Measurements from ENCODE around the gene WARS2. TPM values are rescaled to one million over a fixed set of nuclear protein-coding genes. Genes with fewer than 3 reads are reported as not detected.

The WARS2 gene
- total RNA-seq, 2 donors from 2014 or later = 18.5 to 21.6 TPM

DNA sequence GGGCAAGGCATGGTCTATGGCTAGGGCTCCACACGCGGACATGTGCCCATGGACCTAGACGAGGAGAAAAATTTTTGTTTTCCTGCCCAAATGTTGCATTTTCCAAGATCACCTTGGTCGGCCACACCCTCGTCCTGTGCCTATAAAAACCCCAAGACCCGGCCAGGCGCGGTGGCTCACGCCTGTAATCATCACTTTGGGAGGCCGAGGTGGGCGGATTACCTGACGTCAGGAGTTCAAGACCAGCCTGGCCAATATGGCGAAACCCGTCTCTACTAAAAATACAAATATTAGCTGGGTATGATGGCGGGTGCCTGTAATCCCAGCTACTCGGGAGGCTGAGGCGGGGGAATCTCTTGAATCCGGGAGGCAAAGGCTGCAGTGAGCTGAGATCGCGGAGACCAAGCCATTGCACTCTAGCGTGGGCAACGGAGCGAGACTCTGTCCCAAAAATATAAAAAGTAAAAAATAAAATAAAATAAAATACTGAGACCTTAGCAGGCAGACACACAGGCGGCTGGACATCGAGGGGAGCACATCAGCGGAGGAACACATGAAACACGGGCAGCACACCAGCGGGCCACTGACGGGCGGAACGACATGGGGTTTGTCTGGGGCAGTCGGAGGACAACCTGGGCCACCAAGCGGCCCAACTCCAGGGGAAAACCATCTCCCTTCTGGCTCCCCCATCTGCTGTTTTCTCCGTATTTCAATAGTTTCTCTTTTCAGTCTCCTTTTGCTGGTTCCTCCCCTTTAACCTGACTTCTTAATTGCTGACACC, 91.6 kb downstream of the WARS2 start:
- Mint-ChIP-seq H3K9me3 (peaks cover 6% of the 10 kb centered on the region), H3K4me1 (no peaks in the 10 kb centered on the region), H3K27ac (no peak overlapping the region), H3K27me3 (no peaks in the 10 kb centered on the region), H3K36me3 (ENCODE audit: low read depth) (peaks cover 24% of the 10 kb centered on the region), H3K4me3 (no peak overlapping the region)
- ATAC-seq (replicated peaks) = no peak

DNA sequence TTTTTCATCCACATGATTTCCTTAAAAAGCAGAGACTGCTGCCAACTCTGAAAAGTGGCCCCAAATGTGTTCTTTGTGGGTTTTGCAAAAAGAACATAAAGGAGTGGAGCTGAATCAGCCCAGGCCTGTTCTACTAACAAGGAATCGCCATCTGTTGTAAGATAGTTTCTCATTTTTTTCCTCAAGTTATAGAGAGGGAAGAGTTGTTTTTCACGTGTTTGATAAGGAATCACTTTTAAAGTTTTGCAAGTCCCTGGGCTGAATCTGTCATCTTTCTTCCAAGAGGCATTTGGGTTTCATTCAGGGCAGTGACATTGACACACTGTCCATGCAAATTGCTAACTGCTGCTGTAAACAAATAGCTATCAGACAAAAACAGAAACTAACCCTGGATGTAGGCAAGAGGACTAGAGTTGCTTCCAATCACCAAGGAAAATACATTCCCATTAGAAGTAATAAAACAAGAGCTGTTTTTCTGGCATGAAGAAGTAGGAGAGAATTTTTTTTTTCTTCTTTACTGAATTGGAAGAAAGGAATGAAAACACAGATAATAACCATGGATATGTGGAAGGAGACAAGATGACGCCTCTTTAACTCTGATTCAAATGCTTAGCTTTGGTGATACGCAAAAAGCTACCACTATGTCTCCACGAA, 93.5 kb downstream of the WARS2 start:
- no peak for ATAC-seq (replicated peaks)
- no peak overlapping the region for H3K27ac Mint-ChIP-seq
- H3K36me3 Mint-ChIP-seq (ENCODE audit: low read depth) = peaks cover 43% of the 10 kb centered on the region
- H3K9me3 Mint-ChIP-seq = peaks cover 6% of the 10 kb centered on the region
- no peaks in the 10 kb centered on the region for H3K4me1 Mint-ChIP-seq
- H3K4me3 Mint-ChIP-seq = no peak overlapping the region
- no peaks in the 10 kb centered on the region for H3K27me3 Mint-ChIP-seq

DNA sequence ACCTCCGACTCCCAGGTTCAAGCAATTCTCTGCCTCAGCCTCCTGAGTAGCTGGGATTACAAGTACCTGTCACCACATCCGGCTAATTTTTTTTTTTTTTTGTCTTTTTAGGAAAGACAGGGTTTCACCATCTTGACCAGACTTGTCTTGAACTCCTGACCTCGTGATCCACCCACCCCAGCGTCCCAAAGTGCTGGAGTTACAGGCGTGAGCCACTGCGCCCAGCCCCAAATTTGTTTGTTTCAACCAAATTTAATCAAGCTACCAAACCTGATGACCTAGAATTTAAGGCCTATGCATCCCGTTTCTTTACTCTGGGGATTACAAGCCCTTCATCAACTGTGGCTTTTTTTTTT, 94.0 kb downstream of the WARS2 start:
- H3K36me3 Mint-ChIP-seq (ENCODE audit: low read depth) = peaks cover 44% of the 10 kb centered on the region

DNA sequence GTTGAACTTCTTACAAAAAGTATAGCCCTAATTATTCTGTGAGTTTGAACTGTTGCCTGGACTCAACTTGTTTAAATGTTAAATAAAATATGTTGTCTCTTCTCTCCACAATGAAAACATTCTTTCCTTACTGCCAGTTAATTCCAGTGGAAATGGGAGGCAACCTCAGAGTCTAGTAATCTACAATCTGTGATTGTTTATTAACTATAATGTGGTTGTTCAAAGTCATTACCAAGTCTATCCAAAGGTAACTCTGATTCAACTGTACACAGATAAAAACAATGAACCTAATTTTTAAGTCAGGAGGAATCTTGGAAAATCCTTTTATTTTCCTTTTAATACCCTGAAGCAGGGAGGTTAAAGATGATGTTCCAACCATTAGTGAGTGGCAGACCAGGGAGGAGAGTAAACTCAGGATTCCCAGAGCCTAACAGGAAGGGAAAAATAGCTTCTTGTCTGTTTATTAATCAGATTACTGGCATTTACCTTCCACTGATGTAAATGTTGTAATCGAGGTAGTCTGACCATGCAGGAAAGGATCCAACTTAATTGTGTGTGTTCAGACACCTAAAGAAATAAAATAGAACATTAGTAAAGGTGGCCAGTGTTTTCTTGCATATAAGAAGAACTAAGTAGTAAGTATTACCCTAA, 95.2 kb downstream of the WARS2 start:
- H3K4me1 Mint-ChIP-seq = no peaks in the 10 kb centered on the region
- no peak for ATAC-seq (replicated peaks)
- peaks cover 48% of the 10 kb centered on the region for H3K36me3 Mint-ChIP-seq (ENCODE audit: low read depth)
- no peaks in the 10 kb centered on the region for H3K27me3 Mint-ChIP-seq
- H3K9me3 Mint-ChIP-seq = peaks cover 6% of the 10 kb centered on the region
- H3K4me3 Mint-ChIP-seq = no peak overlapping the region
- no peak overlapping the region for H3K27ac Mint-ChIP-seq

More for the DNA sequence above, 94.0 kb downstream of the WARS2 start:
- Mint-ChIP-seq H3K9me3 (peaks cover 6% of the 10 kb centered on the region), H3K4me1 (no peaks in the 10 kb centered on the region), H3K4me3 (no peak overlapping the region), H3K27me3 (no peaks in the 10 kb centered on the region), H3K27ac (no peak overlapping the region)
- ATAC-seq (replicated peaks) = no peak

DNA sequence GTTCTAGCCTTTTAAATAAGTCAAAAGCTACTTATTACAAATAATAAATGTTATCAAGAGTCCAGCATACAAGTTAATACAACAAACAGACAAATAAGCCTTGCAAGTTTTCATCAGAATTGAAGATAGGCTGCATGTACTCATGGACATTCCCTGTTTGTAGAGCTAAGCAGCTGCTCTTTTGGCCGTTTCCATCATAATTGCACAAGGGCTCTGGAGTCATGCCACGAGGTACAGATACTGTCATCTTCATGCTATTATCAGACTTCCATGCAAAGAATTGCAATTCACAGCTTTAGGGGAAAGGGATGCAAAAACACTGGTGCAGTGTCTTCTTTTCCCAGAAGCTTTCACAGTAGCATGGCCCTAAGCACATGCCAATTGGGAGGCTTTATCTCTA, 99.5 kb downstream of the WARS2 start:
- Mint-ChIP-seq H3K27me3 (no peaks in the 10 kb centered on the region), H3K4me1 (no peaks in the 10 kb centered on the region), H3K36me3 (ENCODE audit: low read depth) (peaks cover 82% of the 10 kb centered on the region), H3K9me3 (no peaks in the 10 kb centered on the region), H3K27ac (no peak overlapping the region), H3K4me3 (no peak overlapping the region)
- no peak for ATAC-seq (replicated peaks)

DNA sequence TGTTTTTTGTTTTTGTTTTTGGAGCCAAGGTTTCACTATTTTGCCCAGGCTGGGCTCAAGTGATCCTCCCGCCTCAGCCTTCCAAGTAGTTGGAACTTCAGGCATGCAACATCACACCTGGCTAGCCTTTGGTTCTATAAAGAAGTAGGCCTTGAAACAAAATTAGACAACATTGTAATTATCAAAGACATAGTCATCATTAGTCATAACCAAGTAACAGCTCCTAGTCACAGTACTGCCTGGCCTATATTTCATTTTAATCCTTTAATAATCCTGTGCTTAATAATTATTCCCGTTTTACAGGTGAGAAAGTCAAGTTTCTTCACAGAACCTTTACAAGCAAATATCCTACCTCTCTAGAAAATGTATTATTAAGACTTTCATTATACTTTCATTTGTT, 100.0 kb downstream of the WARS2 start:
- peaks cover 80% of the 10 kb centered on the region for H3K36me3 Mint-ChIP-seq (ENCODE audit: low read depth)
- no peak overlapping the region for H3K4me3 Mint-ChIP-seq
- no peak for ATAC-seq (replicated peaks)
- H3K27ac Mint-ChIP-seq = no peak overlapping the region
- no peaks in the 10 kb centered on the region for H3K27me3 Mint-ChIP-seq
- H3K4me1 Mint-ChIP-seq = no peaks in the 10 kb centered on the region
- H3K9me3 Mint-ChIP-seq = no peaks in the 10 kb centered on the region

DNA sequence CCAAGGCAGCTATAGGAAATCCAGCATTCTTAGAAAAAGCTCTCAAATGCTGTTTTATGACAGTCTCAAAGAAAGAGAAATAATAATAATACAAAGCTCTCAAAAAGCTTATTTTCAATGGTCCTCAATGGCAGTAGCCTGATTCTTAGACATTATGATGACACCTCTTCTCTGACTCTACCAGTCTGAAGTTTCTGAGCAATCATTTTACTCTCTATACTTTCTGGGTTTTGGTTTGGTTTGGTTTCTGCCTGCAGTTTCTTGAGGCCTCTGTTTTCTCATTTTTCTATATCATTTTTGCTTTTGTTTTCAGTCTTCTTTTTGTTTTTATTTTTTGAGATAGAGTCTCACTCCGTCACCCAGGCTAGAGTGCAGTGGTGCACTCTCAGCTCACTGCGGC, 102.1 kb downstream of the WARS2 start:
- no peaks in the 10 kb centered on the region for H3K9me3 Mint-ChIP-seq
- H3K27me3 Mint-ChIP-seq = no peaks in the 10 kb centered on the region
- no peak overlapping the region for H3K4me3 Mint-ChIP-seq
- peaks cover 79% of the 10 kb centered on the region for H3K36me3 Mint-ChIP-seq (ENCODE audit: low read depth)
- no peaks in the 10 kb centered on the region for H3K4me1 Mint-ChIP-seq
- no peak overlapping the region for H3K27ac Mint-ChIP-seq
- no peak for ATAC-seq (replicated peaks)

DNA sequence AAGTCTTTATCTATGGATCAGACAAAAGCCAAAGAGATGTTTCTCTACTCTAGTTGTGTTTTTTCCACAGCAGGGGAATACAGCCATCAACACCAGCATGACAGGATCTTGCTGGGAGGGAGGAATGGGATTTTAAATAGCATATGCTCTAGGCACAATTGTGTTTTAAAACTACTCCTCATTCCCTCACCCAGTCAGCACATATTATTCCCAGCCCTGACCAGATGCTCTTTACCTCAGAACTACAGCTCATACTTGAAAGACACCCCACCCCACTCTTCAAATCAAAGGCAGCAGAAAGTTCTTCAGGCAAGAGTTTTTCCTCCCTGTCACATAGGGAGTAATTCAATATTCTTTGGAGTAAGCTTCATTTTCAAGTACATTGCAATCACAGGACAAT, 106.1 kb downstream of the WARS2 start:
- Mint-ChIP-seq H3K9me3 (peaks cover 4% of the 10 kb centered on the region), H3K36me3 (ENCODE audit: low read depth) (peaks cover 91% of the 10 kb centered on the region), H3K4me3 (no peak overlapping the region), H3K4me1 (no peaks in the 10 kb centered on the region), H3K27me3 (no peaks in the 10 kb centered on the region), H3K27ac (no peak overlapping the region)
- ATAC-seq (replicated peaks) = no peak

DNA sequence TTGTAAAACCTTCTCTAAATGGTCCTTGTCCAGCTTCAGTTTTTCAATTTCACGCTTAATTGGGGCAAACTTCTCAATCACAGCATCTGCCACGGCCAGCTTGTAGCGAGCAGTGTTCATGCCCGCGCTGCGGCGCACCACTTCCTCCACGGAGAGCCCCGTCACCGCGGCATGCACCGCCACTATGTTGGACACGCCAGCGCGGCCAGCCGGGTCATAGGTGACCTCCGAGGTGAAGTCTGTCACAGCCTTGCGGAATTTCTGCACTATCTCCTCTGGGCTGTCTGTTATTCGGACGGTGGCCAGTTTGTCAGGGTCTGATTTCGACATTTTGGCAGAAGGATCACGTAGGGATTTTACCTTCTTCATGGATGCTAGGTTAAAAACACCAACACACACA, 107.5 kb downstream of the WARS2 start:
- H3K27me3 Mint-ChIP-seq = no peaks in the 10 kb centered on the region
- no peaks in the 10 kb centered on the region for H3K4me1 Mint-ChIP-seq
- no peak overlapping the region for H3K4me3 Mint-ChIP-seq
- peaks cover 80% of the 10 kb centered on the region for H3K36me3 Mint-ChIP-seq (ENCODE audit: low read depth)
- ATAC-seq (replicated peaks) = no peak
- H3K27ac Mint-ChIP-seq = no peak overlapping the region
- peaks cover 4% of the 10 kb centered on the region for H3K9me3 Mint-ChIP-seq

DNA sequence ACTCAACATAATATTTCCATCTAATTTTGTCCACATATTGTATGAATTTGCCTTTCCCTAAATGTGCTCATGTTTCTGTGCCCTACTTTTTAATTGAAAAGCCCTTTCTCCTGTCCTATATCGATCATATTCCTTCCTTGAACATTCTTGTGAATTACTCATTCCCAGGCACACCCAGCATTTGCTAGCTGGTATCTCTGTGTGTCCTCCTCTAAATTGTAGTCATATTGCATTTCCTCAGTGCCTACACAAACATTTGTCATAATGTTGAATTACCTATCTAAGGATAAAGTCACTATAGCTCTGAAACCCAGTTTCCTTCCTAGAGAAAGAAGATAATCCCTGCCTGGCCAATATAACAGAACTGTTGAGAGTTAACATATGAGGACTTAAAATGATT, 112.7 kb downstream of the WARS2 start:
- Mint-ChIP-seq H3K4me3 (no peak overlapping the region), H3K9me3 (peaks cover 9% of the 10 kb centered on the region), H3K36me3 (ENCODE audit: low read depth) (peaks cover 34% of the 10 kb centered on the region), H3K27ac (no peak overlapping the region), H3K27me3 (no peaks in the 10 kb centered on the region), H3K4me1 (no peaks in the 10 kb centered on the region)
- no peak for ATAC-seq (replicated peaks)

DNA sequence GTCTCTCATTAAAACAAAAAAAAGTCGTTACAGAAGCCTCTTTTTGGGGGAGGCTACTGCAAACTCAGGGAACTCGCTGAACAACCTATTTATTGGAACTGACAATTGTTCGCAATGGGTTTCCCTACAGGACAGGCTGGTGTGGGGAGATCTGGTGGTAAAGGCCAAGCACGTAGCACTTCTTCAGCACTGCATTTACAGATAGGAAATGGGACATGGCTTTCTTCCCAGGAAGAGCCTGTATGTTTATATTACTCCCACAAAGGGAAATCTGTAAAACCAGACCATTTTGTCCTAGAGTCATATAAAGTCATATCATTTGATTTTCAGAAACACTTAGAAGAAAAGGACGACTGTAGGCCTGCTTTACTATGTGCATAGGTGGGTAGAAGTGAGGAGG, 113.5 kb downstream of the WARS2 start:
- Mint-ChIP-seq H3K4me1 (no peaks in the 10 kb centered on the region), H3K4me3 (no peak overlapping the region), H3K36me3 (ENCODE audit: low read depth) (peaks cover 26% of the 10 kb centered on the region), H3K27ac (no peak overlapping the region), H3K27me3 (no peaks in the 10 kb centered on the region), H3K9me3 (peaks cover 9% of the 10 kb centered on the region)
- ATAC-seq (replicated peaks) = no peak

DNA sequence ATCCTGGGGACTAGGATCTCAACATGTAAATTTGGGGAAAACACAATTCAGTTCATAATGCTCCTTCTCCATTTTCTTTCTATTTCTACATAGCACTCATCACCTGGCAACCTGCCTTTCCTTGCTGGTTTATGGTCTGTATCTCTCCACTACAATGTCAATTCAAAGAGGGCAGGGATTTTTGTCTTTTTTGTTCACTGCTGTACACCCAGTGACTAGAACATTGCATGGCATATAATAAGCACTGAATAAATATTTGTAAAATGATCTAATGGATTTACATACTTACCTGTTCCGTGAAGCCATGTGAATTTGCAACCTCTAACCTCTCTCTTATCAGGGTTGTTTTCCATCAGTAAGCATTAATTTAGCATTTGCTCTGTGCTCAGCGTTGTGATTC, 124.9 kb downstream of the WARS2 start:
- Mint-ChIP-seq H3K27ac (no peak overlapping the region), H3K4me1 (no peaks in the 10 kb centered on the region), H3K9me3 (peaks cover 22% of the 10 kb centered on the region)

DNA sequence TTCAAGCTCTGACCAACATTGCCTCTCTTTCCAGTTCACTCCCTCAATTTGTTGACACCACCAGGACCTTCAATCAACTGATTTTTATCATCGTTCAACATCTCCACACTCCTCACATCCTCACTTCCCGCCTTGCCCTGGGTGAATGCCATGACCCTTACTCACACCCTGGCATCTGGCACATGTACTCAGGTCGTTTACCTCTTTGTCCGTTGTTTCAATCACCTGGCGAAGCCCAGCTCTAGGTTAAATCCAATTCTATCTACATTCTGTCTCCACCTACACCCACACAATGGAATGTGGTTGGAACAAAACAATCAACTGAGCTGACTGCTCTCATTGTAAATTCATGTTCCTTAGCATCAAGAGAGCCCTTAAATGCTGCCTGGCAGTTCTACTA, 128.1 kb downstream of the WARS2 start:
- H3K36me3 Mint-ChIP-seq (ENCODE audit: low read depth) = peaks cover 10% of the 10 kb centered on the region
- ATAC-seq (replicated peaks) = no peak
- no peak overlapping the region for H3K27ac Mint-ChIP-seq
- H3K27me3 Mint-ChIP-seq = peaks cover 33% of the 10 kb centered on the region
- peaks cover 10% of the 10 kb centered on the region for H3K9me3 Mint-ChIP-seq
- no peak overlapping the region for H3K4me3 Mint-ChIP-seq
- no peaks in the 10 kb centered on the region for H3K4me1 Mint-ChIP-seq

More for the DNA sequence above, 124.9 kb downstream of the WARS2 start:
- peaks cover 25% of the 10 kb centered on the region for H3K36me3 Mint-ChIP-seq (ENCODE audit: low read depth)
- ATAC-seq (replicated peaks) = no peak
- peaks cover 13% of the 10 kb centered on the region for H3K27me3 Mint-ChIP-seq
- H3K4me3 Mint-ChIP-seq = no peak overlapping the region

DNA sequence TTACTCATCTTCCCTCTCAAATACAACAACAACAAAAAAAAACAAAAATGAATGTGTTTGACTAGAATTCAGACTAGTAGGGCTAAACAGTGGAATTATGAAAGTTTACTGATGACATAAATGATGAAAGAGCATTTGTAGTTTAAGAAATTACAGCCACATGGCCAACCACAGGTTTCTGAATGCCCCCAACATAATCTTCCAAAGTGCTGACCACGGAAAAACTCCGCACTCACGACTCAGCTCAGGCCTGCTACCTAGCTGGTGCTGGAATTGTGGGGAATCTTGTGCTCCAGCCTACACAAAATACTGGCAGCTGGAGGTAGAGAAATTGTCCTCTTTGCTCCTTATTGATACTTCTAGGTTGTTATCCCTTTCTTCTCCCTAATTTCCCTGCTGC, 128.7 kb downstream of the WARS2 start:
- Mint-ChIP-seq H3K36me3 (ENCODE audit: low read depth) (peaks cover 10% of the 10 kb centered on the region), H3K27me3 (peaks cover 33% of the 10 kb centered on the region), H3K4me1 (no peaks in the 10 kb centered on the region), H3K4me3 (no peak overlapping the region), H3K27ac (no peak overlapping the region), H3K9me3 (peaks cover 10% of the 10 kb centered on the region)
- no peak for ATAC-seq (replicated peaks)

DNA sequence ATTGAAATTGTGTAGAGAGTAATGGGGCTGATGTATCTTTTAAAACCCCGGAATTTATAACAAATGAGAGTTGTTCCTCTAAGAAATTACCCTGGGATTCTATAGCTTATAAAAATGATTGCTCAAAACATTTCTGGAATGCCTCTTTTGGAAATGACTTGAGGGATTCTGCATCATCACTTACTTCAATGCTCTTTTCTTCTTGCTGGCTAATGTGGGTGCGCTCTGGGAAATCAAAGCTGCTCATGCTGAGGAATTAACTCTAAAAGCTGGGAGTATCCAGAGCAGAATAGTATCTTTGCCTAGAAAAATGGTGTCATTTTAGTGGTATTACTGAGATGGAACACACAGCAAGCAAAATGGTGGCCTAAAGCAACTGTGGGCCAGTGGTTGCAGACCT, 129.3 kb downstream of the WARS2 start:
- H3K4me3 Mint-ChIP-seq = no peak overlapping the region
- H3K36me3 Mint-ChIP-seq (ENCODE audit: low read depth) = peaks cover 15% of the 10 kb centered on the region
- H3K4me1 Mint-ChIP-seq = no peaks in the 10 kb centered on the region
- ATAC-seq (replicated peaks) = no peak
- H3K27ac Mint-ChIP-seq = no peak overlapping the region
- H3K9me3 Mint-ChIP-seq = peaks cover 10% of the 10 kb centered on the region
- peaks cover 37% of the 10 kb centered on the region for H3K27me3 Mint-ChIP-seq

Measured in activated T-helper 17 cell treated with anti-CD3 and anti-CD28 coated beads, Interleukin-2, amount 50 U/mL, for 72 hours (primary cell).